ENCODE data around the gene CYSRT1.

- TF ChIP-seq, protein P1, sequence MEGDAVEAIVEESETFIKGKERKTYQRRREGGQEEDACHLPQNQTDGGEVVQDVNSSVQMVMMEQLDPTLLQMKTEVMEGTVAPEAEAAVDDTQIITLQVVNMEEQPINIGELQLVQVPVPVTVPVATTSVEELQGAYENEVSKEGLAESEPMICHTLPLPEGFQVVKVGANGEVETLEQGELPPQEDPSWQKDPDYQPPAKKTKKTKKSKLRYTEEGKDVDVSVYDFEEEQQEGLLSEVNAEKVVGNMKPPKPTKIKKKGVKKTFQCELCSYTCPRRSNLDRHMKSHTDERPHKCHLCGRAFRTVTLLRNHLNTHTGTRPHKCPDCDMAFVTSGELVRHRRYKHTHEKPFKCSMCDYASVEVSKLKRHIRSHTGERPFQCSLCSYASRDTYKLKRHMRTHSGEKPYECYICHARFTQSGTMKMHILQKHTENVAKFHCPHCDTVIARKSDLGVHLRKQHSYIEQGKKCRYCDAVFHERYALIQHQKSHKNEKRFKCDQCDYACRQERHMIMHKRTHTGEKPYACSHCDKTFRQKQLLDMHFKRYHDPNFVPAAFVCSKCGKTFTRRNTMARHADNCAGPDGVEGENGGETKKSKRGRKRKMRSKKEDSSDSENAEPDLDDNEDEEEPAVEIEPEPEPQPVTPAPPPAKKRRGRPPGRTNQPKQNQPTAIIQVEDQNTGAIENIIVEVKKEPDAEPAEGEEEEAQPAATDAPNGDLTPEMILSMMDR (tag by site-specific recombination; IDR thresholded peaks at IDR 0.05), result no peak
- no peak for TF ChIP-seq ZNF558 (tag by site-specific recombination; IDR thresholded peaks at IDR 0.05)
- TF ChIP-seq PRDM10 (tag by site-specific recombination; IDR thresholded peaks at IDR 0.05), result no peak
- TF ChIP-seq ZNF274 (IDR thresholded peaks at IDR 0.05; ENCODE audit: low read length), result no peak
- no peak for TF ChIP-seq ZNF274 (tag by site-specific recombination; IDR thresholded peaks at IDR 0.05; ENCODE audit: borderline replicate concordance)
- TF ChIP-seq ZNF324 (tag by site-specific recombination; IDR thresholded peaks at IDR 0.05), result no peak
- no peak for TF ChIP-seq ZNF549 (tag by site-specific recombination; IDR thresholded peaks at IDR 0.05)
- TF ChIP-seq TCF7L2 (IDR thresholded peaks at IDR 0.05; ENCODE audit: borderline replicate concordance, low read depth, low read length), result no peak
These were observed 46.1 kb downstream of the CYSRT1 start for GRCh38 chr9:137270929-137271695.
